Measurements from ENCODE around the gene SUN1. TPM values are rescaled to one million over a fixed set of nuclear protein-coding genes. Genes with fewer than 3 reads are reported as not detected.

Gene SUN1, protein sequence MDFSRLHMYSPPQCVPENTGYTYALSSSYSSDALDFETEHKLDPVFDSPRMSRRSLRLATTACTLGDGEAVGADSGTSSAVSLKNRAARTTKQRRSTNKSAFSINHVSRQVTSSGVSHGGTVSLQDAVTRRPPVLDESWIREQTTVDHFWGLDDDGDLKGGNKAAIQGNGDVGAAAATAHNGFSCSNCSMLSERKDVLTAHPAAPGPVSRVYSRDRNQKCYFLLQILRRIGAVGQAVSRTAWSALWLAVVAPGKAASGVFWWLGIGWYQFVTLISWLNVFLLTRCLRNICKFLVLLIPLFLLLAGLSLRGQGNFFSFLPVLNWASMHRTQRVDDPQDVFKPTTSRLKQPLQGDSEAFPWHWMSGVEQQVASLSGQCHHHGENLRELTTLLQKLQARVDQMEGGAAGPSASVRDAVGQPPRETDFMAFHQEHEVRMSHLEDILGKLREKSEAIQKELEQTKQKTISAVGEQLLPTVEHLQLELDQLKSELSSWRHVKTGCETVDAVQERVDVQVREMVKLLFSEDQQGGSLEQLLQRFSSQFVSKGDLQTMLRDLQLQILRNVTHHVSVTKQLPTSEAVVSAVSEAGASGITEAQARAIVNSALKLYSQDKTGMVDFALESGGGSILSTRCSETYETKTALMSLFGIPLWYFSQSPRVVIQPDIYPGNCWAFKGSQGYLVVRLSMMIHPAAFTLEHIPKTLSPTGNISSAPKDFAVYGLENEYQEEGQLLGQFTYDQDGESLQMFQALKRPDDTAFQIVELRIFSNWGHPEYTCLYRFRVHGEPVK
- total RNA-seq = 100 to 1,000 TPM; 153 to 189 (median 160) TPM

DNA sequence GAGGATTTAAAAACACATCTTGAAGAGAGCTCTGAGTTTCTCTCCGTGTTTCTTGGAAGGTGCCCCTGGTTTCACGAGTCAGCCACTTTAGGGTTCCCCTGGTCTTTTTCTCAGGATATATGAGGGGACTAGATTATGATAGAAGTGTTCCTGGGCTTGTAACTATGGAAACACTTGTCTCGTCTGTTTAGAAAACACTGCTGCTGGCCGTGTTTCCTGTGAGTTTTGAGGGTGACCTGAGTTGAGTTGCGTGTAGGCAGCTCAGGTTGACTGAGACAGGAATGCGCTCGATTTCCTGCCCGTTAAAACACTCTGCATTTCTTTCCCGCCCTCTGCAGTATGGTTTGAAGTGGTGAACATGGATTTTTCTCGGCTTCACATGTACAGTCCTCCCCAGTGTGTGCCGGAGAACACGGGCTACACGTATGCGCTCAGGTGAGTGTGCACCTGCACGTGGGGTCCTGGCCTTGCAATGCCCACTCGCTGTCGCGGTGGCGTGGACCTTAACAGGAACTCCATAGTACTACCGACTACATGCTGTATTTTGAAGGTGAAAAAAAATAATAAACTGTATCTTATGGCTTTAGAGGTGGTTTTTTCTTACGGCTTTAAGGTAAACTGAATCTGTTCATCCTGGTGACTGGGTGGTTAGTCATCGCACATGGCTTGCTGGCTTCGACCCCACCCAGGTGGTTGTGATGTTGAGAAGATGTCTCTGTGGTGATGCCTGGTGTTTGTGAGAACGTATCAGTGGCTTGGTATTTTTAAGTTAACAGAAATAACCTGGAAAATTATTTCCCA lies at the start of gene SUN1:
TSS of gene SUN1 (plus strand) at position 310 of the 801 bp plus-strand sequence. CDS start at position 359, 49 bp downstream.
- Histone ChIP-seq H3K4me1 (peaks cover 9 to 16% of the 10 kb centered on the region in 2 donors), H3K4me3 (peak within 1 kb of the TSS in 2 of 3 donors; percentile 25 to 47), H3K27me3 (no peaks in the 10 kb centered on the region), H3K9me3 (no peaks in the 10 kb centered on the region), H3K36me3 (no peaks in the 10 kb centered on the region), H3K27ac (peak within 1 kb of the TSS; percentile 90 to 95)
- DNase-seq (ENCODE audit: low spot score in 2 of 2) = peak in 1 of 2 donors; percentile 46
- intact Hi-C loops (cut with DNase I; ENCODE audit: low total_unique reads) = loop anchor here (1.0 kb wide), 1 partner anchor 33 kb away; no protein-coding TSS in a partner anchor
- TF ChIP-seq POLR2AphosphoS5 (IDR thresholded peaks at IDR 0.05) (peak in 1 of 3 donors; percentile 10), POLR2A (IDR thresholded peaks at IDR 0.05) (no peak)
- TF ChIP-seq, protein P1, sequence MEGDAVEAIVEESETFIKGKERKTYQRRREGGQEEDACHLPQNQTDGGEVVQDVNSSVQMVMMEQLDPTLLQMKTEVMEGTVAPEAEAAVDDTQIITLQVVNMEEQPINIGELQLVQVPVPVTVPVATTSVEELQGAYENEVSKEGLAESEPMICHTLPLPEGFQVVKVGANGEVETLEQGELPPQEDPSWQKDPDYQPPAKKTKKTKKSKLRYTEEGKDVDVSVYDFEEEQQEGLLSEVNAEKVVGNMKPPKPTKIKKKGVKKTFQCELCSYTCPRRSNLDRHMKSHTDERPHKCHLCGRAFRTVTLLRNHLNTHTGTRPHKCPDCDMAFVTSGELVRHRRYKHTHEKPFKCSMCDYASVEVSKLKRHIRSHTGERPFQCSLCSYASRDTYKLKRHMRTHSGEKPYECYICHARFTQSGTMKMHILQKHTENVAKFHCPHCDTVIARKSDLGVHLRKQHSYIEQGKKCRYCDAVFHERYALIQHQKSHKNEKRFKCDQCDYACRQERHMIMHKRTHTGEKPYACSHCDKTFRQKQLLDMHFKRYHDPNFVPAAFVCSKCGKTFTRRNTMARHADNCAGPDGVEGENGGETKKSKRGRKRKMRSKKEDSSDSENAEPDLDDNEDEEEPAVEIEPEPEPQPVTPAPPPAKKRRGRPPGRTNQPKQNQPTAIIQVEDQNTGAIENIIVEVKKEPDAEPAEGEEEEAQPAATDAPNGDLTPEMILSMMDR (IDR thresholded peaks at IDR 0.05) = no peak

DNA sequence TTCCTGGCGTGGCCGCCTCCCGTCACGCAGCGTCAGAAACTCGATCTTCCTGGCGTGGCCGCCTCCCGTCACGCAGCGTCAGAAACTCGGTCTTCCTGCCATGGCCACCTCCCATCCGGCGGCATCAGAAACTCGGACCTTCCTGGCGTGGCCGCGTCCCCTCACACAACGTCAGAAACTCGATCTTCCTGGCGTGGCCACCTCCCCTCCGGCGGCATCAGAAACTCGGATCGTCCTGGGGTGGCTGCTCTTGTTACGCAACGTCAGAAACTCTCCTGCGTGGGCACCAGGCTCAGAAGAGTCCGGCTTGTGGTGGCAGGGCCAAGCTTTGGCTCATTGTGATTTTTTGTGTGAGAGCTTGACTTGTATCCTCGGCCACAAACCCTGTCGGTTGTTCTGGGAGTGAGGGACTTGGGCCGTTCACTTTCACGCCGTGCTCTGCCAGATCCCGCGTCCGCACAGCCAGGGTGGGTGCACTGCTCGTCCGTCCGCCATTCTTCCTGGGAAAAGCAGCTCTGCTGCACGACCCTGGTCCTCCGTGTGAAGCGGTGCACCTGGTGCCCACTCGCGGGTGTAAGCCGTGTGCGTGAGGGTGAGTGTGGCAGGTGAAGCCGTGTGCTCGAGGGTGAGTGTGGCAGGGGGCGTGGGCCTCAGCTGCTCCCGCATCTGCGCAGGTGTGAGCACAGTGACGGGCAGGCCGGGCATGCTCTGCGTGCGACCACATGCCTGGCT lies 49.4 kb upstream of the SUN1 start:
- TF ChIP-seq POLR2A (IDR thresholded peaks at IDR 0.05) = no peak
- H3K27ac ChIP-seq = no peak overlapping the region
- no peaks in the 10 kb centered on the region for H3K4me1 ChIP-seq
- intact Hi-C loops (cut with DNase I; ENCODE audit: low total_unique reads) = no loop called here
- H3K9me3 ChIP-seq = no peaks in the 10 kb centered on the region
- no peak overlapping the region for H3K4me3 ChIP-seq
- H3K27me3 ChIP-seq = no peaks in the 10 kb centered on the region
- DNase-seq (ENCODE audit: low spot score in 2 of 2) = no peak
- no peaks in the 10 kb centered on the region for H3K36me3 ChIP-seq

DNA sequence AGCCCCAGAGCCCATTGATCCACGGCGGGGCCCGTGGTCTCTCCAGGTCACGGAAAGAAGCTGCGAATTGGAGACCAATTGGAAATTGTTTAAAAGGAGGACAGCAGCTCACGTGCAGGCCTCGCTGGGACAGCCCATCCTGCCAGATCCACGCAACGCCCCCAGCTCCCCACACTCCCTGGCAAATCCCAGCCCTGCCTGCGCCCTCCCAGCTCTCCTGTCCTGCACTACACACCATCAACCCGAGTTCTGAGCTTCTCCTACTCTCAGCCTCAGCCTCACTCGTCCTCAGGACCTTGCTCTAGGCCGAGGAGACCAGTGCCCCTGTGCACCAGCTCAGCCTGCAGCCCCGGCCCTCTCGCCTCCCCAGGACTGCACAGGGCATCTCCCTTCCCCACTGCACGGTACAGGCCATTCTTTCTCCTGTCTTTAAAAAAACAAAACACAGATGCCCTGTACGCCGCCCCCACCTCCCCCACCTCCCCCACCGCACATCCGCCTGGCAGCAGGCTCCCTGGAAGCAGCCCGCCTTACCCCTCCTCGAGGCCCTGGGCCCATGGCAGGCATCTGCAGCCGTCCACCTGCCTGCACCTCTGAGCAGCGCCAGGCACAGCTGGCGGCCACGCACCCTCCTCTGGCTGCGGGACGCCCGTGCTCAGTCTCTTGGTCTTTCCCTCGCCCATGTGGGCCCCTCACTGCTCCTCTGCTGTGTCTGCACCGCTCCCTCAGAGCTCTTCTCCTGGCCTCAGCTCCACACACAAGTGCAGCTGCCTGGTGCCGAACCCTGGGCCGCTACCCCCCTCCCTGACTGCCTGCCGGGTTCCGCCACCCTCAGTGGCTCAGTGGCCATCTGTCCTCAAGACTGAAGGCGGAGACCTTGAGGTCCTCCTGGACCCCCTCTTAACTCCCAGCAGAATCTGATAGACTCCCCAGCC lies 48.5 kb upstream of the SUN1 start:
- Histone ChIP-seq H3K4me1 (no peaks in the 10 kb centered on the region), H3K4me3 (no peak overlapping the region), H3K27me3 (no peaks in the 10 kb centered on the region), H3K27ac (no peak overlapping the region), H3K36me3 (no peaks in the 10 kb centered on the region), H3K9me3 (no peaks in the 10 kb centered on the region)
- intact Hi-C loops (cut with DNase I; ENCODE audit: low total_unique reads) = no loop called here
- no peak for DNase-seq (ENCODE audit: low spot score in 2 of 2)
- no peak for TF ChIP-seq POLR2AphosphoS5 (IDR thresholded peaks at IDR 0.05)
- TF ChIP-seq, protein P1 (IDR thresholded peaks at IDR 0.05) = no peak
- TF ChIP-seq POLR2A (IDR thresholded peaks at IDR 0.05) = no peak

DNA sequence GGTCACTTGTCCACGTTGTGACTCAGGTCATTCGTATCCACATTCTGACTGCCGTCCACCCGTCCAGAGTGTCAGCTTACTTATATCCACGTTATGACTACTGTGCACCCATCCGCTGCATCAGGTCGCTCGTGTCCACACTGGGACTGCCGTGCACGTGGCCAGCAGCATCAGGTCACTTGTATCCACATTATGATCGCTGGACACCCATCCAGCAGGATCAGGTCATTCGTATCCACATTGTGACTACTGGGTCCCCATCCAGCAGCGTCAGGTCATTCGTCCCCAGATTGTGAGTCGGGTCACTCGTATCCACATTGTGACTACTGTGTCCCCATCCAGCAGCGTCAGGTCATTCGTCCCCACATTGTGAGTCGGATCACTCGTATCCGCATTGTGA lies 47.3 kb upstream of the SUN1 start:
- Histone ChIP-seq H3K4me1 (no peaks in the 10 kb centered on the region), H3K4me3 (no peak overlapping the region), H3K36me3 (no peaks in the 10 kb centered on the region), H3K27ac (no peak overlapping the region), H3K9me3 (no peaks in the 10 kb centered on the region), H3K27me3 (no peaks in the 10 kb centered on the region)
- no peak for DNase-seq (ENCODE audit: low spot score in 2 of 2)
- TF ChIP-seq POLR2A (IDR thresholded peaks at IDR 0.05) (no peak), POLR2AphosphoS5 (IDR thresholded peaks at IDR 0.05) (no peak)
- TF ChIP-seq, protein P1 (IDR thresholded peaks at IDR 0.05) = no peak
- intact Hi-C loops (cut with DNase I; ENCODE audit: low total_unique reads) = no loop called here

Measured in breast epithelium (tissue), 4 donors.